Activated T-cell treated with anti-CD3 and anti-CD28 coated beads for 48 hours (primary cell): ENCODE data around the gene LHPP.

Source experiments
- DNase-seq: peaks from one replicate; pipeline ENCODE4 v3.0.0-alpha.2; 2020; ENCODE audit warnings: low read depth

LHPP gene

GRCh38 chr10:124626759-124627380 lies 165.2 kb downstream of the LHPP start:
- DNase-seq = peak; percentile 48

- no peak for DNase-seq
Observed at GRCh38 chr10:124627866-124628675, 166.4 kb downstream of the LHPP start.

- no peak for DNase-seq
Observed at GRCh38 chr10:124628676-124629021, 167.0 kb downstream of the LHPP start.

GRCh38 chr10:124629415-124629814 lies 167.8 kb downstream of the LHPP start:
- DNase-seq = no peak

GRCh38 chr10:124629842-124630241 lies 168.2 kb downstream of the LHPP start:
- DNase-seq = no peak

GRCh38 chr10:124630551-124630950 lies 168.9 kb downstream of the LHPP start:
- no peak for DNase-seq

GRCh38 chr10:124632064-124632531 lies 170.5 kb downstream of the LHPP start:
- DNase-seq = no peak

GRCh38 chr10:124632566-124632965 lies 170.9 kb downstream of the LHPP start:
- no peak for DNase-seq

GRCh38 chr10:124636271-124636995 lies 174.8 kb downstream of the LHPP start:
- no peak for DNase-seq

GRCh38 chr10:124637091-124637700 lies 175.6 kb downstream of the LHPP start:
- no peak for DNase-seq

- no peak for DNase-seq
Observed at GRCh38 chr10:124637746-124638145, 176.1 kb downstream of the LHPP start.

GRCh38 chr10:124639206-124639605 lies 177.6 kb downstream of the LHPP start:
- no peak for DNase-seq

GRCh38 chr10:124639646-124640045 lies 178.0 kb downstream of the LHPP start:
- DNase-seq = no peak

- no peak for DNase-seq
Observed at GRCh38 chr10:124640056-124640455, 178.4 kb downstream of the LHPP start.

- DNase-seq = no peak
Observed at GRCh38 chr10:124640538-124641231, 179.1 kb downstream of the LHPP start.

GRCh38 chr10:124641282-124642087 lies 179.9 kb downstream of the LHPP start:
- peak; percentile 25 for DNase-seq

GRCh38 chr10:124642088-124642710 lies 180.6 kb downstream of the LHPP start:
- no peak for DNase-seq

GRCh38 chr10:124643330-124644009 lies 181.8 kb downstream of the LHPP start:
- no peak for DNase-seq

GRCh38 chr10:124644236-124644635 lies 182.6 kb downstream of the LHPP start:
- DNase-seq = no peak
